Activated T-helper 1 cell treated with anti-CD3 and anti-CD28 coated beads, Interleukin-12 subunit alpha, Interleukin-12 subunit beta, Interleukin-2, Interleukin-4 antibody, amounts not matched to agents 30 ng/mL and 10 ng/mL and 1 ng/mL, durations not matched to agents 14 hours and 24 hours and 36 hours (primary cell): ENCODE results near the gene SPHKAP. TPM values are rescaled to one million over a fixed set of nuclear protein-coding genes. Genes with fewer than 3 reads are reported as not detected.
"Not testable (repeated sequence)": the region's sequence is repeated elsewhere in the genome, so short reads cannot be mapped to it uniquely, and the experiment has no call there.

Experiments
- DNase-seq: peaks from one replicate; pipeline ENCODE4 v3.0.0; 2021; ENCODE audit warnings: low spot score
- H3K27ac Mint-ChIP-seq: one replicate; pipeline ENCODE4 v1.8.0; 2021; ENCODE audit warnings: mild to moderate bottlenecking, mixed read lengths
- H3K27me3 Mint-ChIP-seq: one replicate; pipeline ENCODE4 v1.8.0; 2022; ENCODE audit warnings: mild to moderate bottlenecking, moderate library complexity, mixed read lengths; ENCODE audit not compliant: insufficient read depth
- H3K36me3 Mint-ChIP-seq: one replicate; pipeline ENCODE4 v1.8.0; 2021; ENCODE audit warnings: low read depth, mixed read lengths
- H3K4me1 Mint-ChIP-seq: one replicate; pipeline ENCODE4 v1.8.0; 2021; ENCODE audit warnings: low read depth, mixed read lengths
- H3K4me3 Mint-ChIP-seq: one replicate; pipeline ENCODE4 v1.8.0; 2021; ENCODE audit warnings: mild to moderate bottlenecking, moderate library complexity, mixed read lengths
- H3K9me3 Mint-ChIP-seq: one replicate; pipeline ENCODE4 v1.8.0; 2021; ENCODE audit warnings: mixed read lengths
- intact Hi-C: fragments of 100-400 bp; cut with micrococcal nuclease; formaldehyde crosslinking; loops from one replicate; pipeline ENCODE4 v1.15.1; 2024
- total RNA-seq: library from RNA; stranded (reverse); gene quantifications from 2 replicates; pipeline ENCODE4 v1.2.3, GENCODE V29; 2022

The SPHKAP gene
- total RNA-seq, 1 donor from 2014 or later, result not detected

DNA sequence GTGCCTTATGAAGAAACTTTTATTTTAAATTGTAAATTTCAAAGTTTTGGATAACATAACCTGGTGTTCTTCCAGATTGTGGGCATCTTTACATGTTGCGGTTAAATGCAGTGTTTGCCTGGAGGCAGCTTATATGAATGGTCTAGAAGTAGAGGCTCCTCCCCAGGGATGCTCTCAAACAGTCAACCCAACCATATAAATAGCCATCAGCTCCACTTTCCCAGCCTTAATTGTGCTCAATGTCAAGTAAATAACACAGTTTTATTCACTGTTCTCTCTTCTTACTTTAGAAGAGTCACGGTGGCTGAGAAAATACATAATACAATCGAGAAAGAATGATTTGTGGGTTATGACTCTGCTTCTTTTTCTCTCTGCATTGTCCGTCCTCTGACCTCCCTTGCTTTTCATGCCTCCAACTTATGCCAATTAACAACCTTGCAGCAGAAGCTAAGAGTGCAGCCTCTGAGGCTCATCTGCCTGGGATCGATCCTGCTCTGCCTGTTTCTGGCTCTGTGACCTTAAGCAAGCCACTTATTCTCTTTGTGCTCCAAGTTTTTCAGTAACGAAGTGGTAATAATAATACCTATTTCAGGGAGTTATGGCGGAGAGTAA, 209.8 kb downstream of the SPHKAP start:
- Mint-ChIP-seq H3K27me3 (no peaks in the 10 kb centered on the region), H3K4me1 (no peaks in the 10 kb centered on the region), H3K36me3 (no peaks in the 10 kb centered on the region), H3K4me3 (no peak overlapping the region), H3K9me3 (no peaks in the 10 kb centered on the region), H3K27ac (no peak overlapping the region)
- DNase-seq, result no peak
- intact Hi-C loops, result no loop called here

DNA sequence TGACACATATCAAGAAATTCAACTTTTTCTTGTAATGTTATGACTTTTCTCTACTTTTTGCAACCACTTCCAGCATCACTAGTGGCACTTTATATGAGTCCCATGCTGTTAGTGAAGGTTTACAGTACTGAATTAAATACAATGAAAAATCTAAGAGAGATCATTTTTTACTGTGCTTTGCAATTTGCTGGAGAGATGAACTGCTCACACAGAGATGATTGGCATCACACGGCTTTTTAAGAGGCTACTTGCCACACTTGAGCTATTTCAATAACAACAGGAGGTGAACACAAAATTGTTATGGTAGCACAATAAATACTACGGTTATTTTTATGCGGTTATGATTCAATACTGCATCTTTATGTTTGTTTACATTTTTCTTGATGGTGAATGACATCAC, 221.2 kb downstream of the SPHKAP start:
- no peaks in the 10 kb centered on the region for H3K27me3 Mint-ChIP-seq
- no peaks in the 10 kb centered on the region for H3K36me3 Mint-ChIP-seq
- no peaks in the 10 kb centered on the region for H3K4me1 Mint-ChIP-seq
- intact Hi-C loops, result no loop called here
- no peak overlapping the region for H3K4me3 Mint-ChIP-seq
- H3K9me3 Mint-ChIP-seq, result no peaks in the 10 kb centered on the region
- no peak for DNase-seq
- H3K27ac Mint-ChIP-seq, result no peak overlapping the region

DNA sequence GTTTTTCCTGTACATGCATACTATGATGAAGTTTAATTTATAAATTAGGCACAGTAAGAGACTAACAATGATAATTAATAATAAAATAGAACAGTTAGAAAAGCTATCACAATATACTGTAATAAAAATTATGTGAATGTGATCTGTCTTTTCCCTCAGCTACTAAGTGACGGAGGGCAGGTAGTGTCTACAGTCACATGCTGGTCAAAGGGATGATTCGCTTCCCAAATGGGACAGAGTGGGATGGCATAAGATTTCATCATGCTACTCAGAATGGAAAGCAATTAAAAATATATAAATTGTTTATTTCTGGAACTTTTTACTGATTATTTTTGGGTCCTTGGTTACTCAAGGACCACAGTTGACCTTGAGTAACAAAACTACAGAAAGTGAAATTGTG, 238.5 kb downstream of the SPHKAP start:
- H3K9me3 Mint-ChIP-seq, result no peaks in the 10 kb centered on the region
- no peaks in the 10 kb centered on the region for H3K27me3 Mint-ChIP-seq
- intact Hi-C loops, result no loop called here
- no peak overlapping the region for H3K4me3 Mint-ChIP-seq
- H3K27ac Mint-ChIP-seq, result no peak overlapping the region
- DNase-seq, result no peak
- no peaks in the 10 kb centered on the region for H3K4me1 Mint-ChIP-seq
- H3K36me3 Mint-ChIP-seq, result no peaks in the 10 kb centered on the region

DNA sequence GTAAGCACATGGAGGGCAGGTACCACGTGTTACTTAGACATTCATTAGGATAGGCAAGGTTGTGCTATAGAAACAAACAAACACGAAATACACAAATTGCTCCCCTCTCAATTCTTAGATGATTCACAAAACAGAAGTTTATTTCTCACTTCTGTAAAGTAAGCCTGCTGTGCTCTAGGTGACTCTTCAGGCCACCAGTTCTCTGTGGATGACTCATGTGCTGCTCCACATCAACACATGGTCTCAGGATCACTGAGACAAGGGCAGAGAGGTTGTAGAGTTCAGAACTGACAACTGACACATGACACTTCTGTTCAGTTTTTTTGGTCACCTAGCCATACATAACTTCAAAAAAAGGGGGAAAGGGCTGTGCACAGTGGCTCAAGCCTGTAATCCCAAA, 239.5 kb downstream of the SPHKAP start:
- intact Hi-C loops, result no loop called here
- no peaks in the 10 kb centered on the region for H3K36me3 Mint-ChIP-seq

DNA sequence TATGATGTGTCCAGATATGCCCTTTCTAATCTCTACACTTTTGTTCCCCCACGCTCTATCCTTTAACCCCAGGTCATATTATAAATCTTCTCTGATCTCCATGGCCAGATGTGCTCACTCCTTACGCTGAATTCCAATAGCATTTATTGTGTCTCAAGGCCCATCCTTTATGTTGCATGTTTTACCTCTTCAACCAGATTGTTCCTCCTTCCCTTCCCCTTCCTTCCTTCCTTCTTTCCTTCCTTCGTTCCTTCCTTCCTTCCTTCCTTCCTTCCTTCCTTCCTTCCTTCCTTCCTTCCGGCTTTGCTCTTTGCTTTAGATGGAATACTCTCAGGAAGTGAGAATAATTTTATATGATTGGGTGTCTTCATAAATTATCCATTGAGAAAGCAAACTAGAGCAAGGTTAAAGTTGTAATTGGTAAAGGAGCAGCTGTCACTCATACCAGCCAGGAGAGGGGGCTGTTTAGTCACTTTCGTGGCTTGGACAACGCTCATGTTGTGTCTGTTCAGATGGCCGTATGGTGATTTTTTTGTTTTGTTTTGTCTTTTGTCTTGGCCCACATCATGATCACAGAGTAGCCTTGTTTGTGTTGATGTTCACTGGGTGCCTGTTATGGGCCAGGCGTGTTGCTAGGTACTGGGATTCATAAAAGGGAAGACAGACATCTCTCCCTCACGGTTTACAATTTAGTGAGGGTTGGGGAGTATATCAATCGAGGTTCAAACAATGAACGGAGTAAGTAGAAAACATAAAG, 242.0 kb downstream of the SPHKAP start:
- DNase-seq, result no peak
- no peaks in the 10 kb centered on the region for H3K4me1 Mint-ChIP-seq
- no peak overlapping the region for H3K27ac Mint-ChIP-seq
- H3K9me3 Mint-ChIP-seq, result no peaks in the 10 kb centered on the region
- intact Hi-C loops, result no loop called here
- no peak overlapping the region for H3K4me3 Mint-ChIP-seq
- no peaks in the 10 kb centered on the region for H3K27me3 Mint-ChIP-seq
- no peaks in the 10 kb centered on the region for H3K36me3 Mint-ChIP-seq

More for the DNA sequence above, 239.5 kb downstream of the SPHKAP start:
- Mint-ChIP-seq H3K4me3 (no peak overlapping the region), H3K27ac (no peak overlapping the region), H3K4me1 (no peaks in the 10 kb centered on the region), H3K27me3 (no peaks in the 10 kb centered on the region), H3K9me3 (no peaks in the 10 kb centered on the region)
- DNase-seq, result no peak

DNA sequence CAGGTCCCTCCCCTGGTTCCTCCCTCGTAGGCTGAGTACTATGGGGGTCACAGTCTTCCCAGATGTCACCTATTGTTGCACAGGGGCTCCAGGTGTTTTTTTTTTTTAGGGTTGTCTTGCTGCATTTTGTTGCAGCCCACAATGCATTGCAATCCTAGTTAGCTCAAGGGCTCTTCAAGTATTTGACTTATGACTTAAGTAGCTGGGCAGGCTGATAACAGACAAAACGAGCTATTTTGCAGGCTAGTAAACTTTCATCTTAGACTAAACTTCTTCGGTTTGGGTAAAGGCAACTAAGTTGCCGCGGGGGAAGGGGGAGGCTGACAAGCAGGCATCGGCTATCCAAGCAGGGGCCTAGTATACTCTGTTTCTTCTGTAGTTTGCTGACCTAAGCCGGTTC, 245.2 kb downstream of the SPHKAP start:
- H3K9me3 Mint-ChIP-seq, H3K4me3 Mint-ChIP-seq: not testable (repeated sequence)

DNA sequence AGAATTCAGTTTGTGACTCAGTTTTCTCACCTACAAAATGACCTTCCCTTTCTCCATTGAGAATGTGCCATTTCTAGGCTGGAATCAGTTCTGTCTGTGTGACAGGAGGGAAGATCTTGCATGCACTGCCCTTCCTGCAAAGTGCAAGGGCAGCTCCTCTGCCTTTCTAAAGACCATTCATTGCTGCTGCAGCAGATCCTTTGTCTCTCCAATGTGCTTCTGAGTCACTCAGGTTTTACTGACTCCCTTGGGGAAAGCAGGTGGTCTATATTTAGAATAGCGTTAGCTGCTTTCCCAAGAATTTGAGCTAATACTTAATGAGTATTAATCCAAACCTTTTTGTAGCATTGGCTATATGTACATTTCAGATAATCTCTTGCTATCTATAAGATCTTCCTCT, 247.6 kb downstream of the SPHKAP start:
- H3K27ac Mint-ChIP-seq, result no peak overlapping the region
- intact Hi-C loops, result no loop called here
- no peak for DNase-seq
- H3K9me3 Mint-ChIP-seq, result no peaks in the 10 kb centered on the region
- no peaks in the 10 kb centered on the region for H3K27me3 Mint-ChIP-seq
- no peak overlapping the region for H3K4me3 Mint-ChIP-seq
- no peaks in the 10 kb centered on the region for H3K4me1 Mint-ChIP-seq
- H3K36me3 Mint-ChIP-seq, result no peaks in the 10 kb centered on the region

More for the DNA sequence above, 245.2 kb downstream of the SPHKAP start:
- intact Hi-C loops, H3K27ac Mint-ChIP-seq, H3K4me1 Mint-ChIP-seq, DNase-seq, H3K27me3 Mint-ChIP-seq, H3K36me3 Mint-ChIP-seq: not testable (repeated sequence)

DNA sequence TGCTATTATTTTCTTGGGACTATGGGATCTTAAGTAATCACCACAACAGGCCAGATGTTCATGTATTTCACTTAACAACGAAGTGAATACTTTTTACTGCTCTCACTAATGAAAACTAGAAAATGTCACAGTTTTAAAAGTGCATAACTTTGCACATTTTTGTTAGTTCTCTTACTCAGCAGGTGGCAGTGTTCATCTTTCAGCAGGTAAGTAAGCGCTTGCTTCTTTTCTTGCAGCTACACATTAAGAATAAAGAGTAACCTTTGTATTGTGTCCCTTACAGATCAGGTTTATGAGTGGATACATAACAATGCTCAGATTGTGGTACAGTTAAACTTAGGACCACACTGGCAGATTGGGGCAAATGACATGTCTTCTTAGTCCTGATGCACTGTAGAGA, 249.1 kb downstream of the SPHKAP start:
- no peak for DNase-seq
- Mint-ChIP-seq H3K4me3 (no peak overlapping the region), H3K9me3 (no peaks in the 10 kb centered on the region), H3K27ac (no peak overlapping the region), H3K36me3 (no peaks in the 10 kb centered on the region), H3K4me1 (no peaks in the 10 kb centered on the region), H3K27me3 (no peaks in the 10 kb centered on the region)
- intact Hi-C loops, result no loop called here

DNA sequence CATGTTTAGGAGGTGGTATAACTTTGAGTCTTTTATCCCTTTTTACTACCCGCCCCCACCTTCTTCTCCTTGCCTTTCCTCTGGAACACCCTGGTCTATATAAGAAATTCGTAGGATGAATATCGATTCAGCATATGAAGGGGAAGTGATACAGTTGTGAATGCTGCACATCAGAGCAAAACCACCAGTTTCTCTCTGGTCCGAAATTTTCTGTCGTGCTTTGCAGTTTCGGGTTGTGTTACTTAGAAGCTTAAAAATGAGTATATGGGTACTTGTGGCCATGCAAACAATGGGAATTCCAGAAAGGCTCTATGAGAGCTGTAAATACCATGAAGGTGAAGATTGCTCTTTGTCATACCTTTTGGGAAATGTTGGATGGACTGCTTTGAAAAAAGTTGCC, 249.5 kb downstream of the SPHKAP start:
- no peak for DNase-seq
- H3K9me3 Mint-ChIP-seq, result no peaks in the 10 kb centered on the region
- H3K36me3 Mint-ChIP-seq, result no peaks in the 10 kb centered on the region
- no peaks in the 10 kb centered on the region for H3K27me3 Mint-ChIP-seq
- no peaks in the 10 kb centered on the region for H3K4me1 Mint-ChIP-seq
- no peak overlapping the region for H3K27ac Mint-ChIP-seq
- intact Hi-C loops, result no loop called here
- H3K4me3 Mint-ChIP-seq, result no peak overlapping the region
